ENCODE measurements around the gene CCDC146. TPM values are rescaled to one million over a fixed set of nuclear protein-coding genes. Genes with fewer than 3 reads are reported as not detected.

Gene CCDC146
- total and polyA plus RNA-seq, 10 donors, result 4.1 to 21.3 (median 10.9) TPM

GRCh38 chr7:77284616-77285015, 162.2 kb downstream of the CCDC146 start:
- H3K27me3 ChIP-seq (replicated peaks in 1 of 7), result no peaks in the 10 kb centered on the region
- TF ChIP-seq POLR2AphosphoS5 (IDR thresholded peaks at IDR 0.05), result no peak
- TF ChIP-seq, protein P1, sequence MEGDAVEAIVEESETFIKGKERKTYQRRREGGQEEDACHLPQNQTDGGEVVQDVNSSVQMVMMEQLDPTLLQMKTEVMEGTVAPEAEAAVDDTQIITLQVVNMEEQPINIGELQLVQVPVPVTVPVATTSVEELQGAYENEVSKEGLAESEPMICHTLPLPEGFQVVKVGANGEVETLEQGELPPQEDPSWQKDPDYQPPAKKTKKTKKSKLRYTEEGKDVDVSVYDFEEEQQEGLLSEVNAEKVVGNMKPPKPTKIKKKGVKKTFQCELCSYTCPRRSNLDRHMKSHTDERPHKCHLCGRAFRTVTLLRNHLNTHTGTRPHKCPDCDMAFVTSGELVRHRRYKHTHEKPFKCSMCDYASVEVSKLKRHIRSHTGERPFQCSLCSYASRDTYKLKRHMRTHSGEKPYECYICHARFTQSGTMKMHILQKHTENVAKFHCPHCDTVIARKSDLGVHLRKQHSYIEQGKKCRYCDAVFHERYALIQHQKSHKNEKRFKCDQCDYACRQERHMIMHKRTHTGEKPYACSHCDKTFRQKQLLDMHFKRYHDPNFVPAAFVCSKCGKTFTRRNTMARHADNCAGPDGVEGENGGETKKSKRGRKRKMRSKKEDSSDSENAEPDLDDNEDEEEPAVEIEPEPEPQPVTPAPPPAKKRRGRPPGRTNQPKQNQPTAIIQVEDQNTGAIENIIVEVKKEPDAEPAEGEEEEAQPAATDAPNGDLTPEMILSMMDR (IDR thresholded peaks at IDR 0.05 in 8 of 11, conservative IDR thresholded peaks at IDR 0.05 in 3 of 11), result no peak
- 56 to 78% (median 63%) methylated on average over 2 of the region's 2 CpGs for WGBS, 5 donors
- H3K27ac ChIP-seq, result no peak overlapping the region
- no peak for DNase-seq
- H3K4me3 ChIP-seq, result no peak overlapping the region
- peaks cover 0 to 24% (median 5%) of the 10 kb centered on the region in 6 donors for H3K4me1 ChIP-seq
- H3K36me3 ChIP-seq, result peaks cover 0 to 17% (median 4%) of the 10 kb centered on the region in 6 donors
- intact Hi-C loops (cut with DNase I; ENCODE audit: low total_unique reads), result no loop called here
- no peaks in the 10 kb centered on the region for H3K9me3 ChIP-seq

DNA sequence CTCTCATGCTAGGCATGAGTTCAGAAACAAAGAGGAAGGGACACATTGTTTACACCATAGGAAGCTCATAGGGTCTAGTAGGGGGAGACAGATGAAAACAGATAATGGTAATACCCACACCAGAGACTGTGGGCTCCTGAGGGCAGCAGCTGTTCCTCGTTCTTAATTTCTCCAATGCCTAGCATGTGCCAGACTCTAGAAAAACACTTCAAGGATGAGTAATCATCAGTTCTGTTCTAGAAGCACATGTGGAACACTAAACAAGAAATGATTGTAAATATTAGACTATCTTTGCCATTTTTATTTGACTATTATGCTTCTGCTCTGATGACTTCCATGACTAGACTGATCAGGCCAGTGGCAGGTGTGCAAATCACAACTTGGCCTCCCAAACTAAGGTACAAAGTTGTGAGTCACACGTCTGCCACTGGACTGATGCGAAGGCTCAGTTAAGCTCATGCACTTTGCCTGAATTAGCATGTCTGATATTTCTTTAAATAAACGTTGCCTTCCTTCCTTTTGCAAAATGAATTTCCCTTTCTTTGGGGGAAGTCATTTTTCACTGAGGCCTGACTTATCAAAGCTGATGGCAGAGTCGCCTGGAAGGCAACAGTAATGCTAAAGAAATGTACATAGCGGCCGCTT, 166.4 kb downstream of the CCDC146 start:
- peaks cover 0 to 26% (median 4%) of the 10 kb centered on the region in 6 donors for H3K36me3 ChIP-seq
- 49 to 61% (median 56%) methylated on average over 7 of the region's 7 CpGs for WGBS, 5 donors
- H3K27ac ChIP-seq, result no peak overlapping the region
- no peak for DNase-seq
- TF ChIP-seq POLR2A (IDR thresholded peaks at IDR 0.05) (no peak), POLR2AphosphoS5 (IDR thresholded peaks at IDR 0.05) (no peak)
- TF ChIP-seq, protein P1 (IDR thresholded peaks at IDR 0.05 in 8 of 11, conservative IDR thresholded peaks at IDR 0.05 in 3 of 11), result no peak
- H3K27me3 ChIP-seq (replicated peaks in 1 of 7), result no peaks in the 10 kb centered on the region
- intact Hi-C loops (cut with DNase I; ENCODE audit: low total_unique reads), result no loop called here
- peaks cover 0 to 15% (median 0%) of the 10 kb centered on the region in 6 donors for H3K4me1 ChIP-seq
- H3K4me3 ChIP-seq, result no peak overlapping the region
- no peaks in the 10 kb centered on the region for H3K9me3 ChIP-seq

DNA sequence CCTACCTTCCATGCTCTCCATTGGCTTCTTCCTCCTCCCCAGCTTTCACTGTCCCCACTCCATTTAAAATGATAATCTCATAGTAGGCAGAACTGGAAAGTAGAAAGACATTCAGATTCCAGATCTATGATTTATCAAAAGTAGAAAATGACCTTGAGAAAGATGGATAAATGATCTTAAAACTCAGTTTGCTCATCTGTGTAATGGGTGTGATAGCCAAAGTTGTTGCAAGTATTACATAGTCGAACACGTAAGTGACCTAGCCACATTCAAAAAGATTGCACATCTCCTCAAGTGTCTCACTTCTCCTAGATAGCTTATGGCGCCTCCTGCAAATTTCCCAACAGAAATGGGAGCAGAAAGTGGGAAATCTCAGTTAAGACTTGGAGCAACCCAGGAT, 167.0 kb downstream of the CCDC146 start:
- no peaks in the 10 kb centered on the region for H3K9me3 ChIP-seq
- WGBS, 5 donors, result 95 to 97% (median 96%) methylated on average over 3 of the region's 3 CpGs
- peaks cover 0 to 9% (median 0%) of the 10 kb centered on the region in 6 donors for H3K4me1 ChIP-seq
- TF ChIP-seq, protein P1 (IDR thresholded peaks at IDR 0.05 in 8 of 11, conservative IDR thresholded peaks at IDR 0.05 in 3 of 11), result no peak
- TF ChIP-seq POLR2AphosphoS5 (IDR thresholded peaks at IDR 0.05), result no peak
- TF ChIP-seq POLR2A (IDR thresholded peaks at IDR 0.05), result no peak
- no peak overlapping the region for H3K4me3 ChIP-seq
- H3K36me3 ChIP-seq, result peaks cover 0 to 27% (median 4%) of the 10 kb centered on the region in 6 donors
- H3K27ac ChIP-seq, result no peak overlapping the region
- no peak for DNase-seq
- intact Hi-C loops (cut with DNase I; ENCODE audit: low total_unique reads), result no loop called here
- H3K27me3 ChIP-seq (replicated peaks in 1 of 7), result no peaks in the 10 kb centered on the region

GRCh38 chr7:77290425-77290824, 168.0 kb downstream of the CCDC146 start:
- peaks cover 0 to 8% (median 0%) of the 10 kb centered on the region in 6 donors for H3K4me1 ChIP-seq
- H3K36me3 ChIP-seq, result peaks cover 0 to 27% (median 4%) of the 10 kb centered on the region in 6 donors
- no peak for TF ChIP-seq POLR2A (IDR thresholded peaks at IDR 0.05)
- TF ChIP-seq POLR2AphosphoS5 (IDR thresholded peaks at IDR 0.05), result no peak
- TF ChIP-seq, protein P1 (IDR thresholded peaks at IDR 0.05 in 8 of 11, conservative IDR thresholded peaks at IDR 0.05 in 3 of 11), result no peak
- peaks cover 0 to 2% (median 0%) of the 10 kb centered on the region in 8 donors for H3K9me3 ChIP-seq
- H3K27me3 ChIP-seq (replicated peaks in 1 of 7), result no peaks in the 10 kb centered on the region
- no peak overlapping the region for H3K27ac ChIP-seq
- intact Hi-C loops (cut with DNase I; ENCODE audit: low total_unique reads), result no loop called here
- no peak overlapping the region for H3K4me3 ChIP-seq
- DNase-seq, result no peak

All from spleen (tissue), 11 donors.